Astrocyte (in vitro differentiated cells and primary cell): ENCODE measurements around the gene DPF3.

Experiments
- CTCF ChIP-seq: IDR thresholded peaks from 2 replicates; pipeline ENCODE4 v1.5.1; 2011; ENCODE audit warnings: low read depth, mild to moderate bottlenecking, inconsistent platforms, low read length, moderate library complexity; ENCODE audit not compliant: insufficient read depth
- EZH2 ChIP-seq: IDR thresholded peaks from 2 replicates; pipeline ENCODE4 v1.6.1; 2012; ENCODE audit warnings: mild to moderate bottlenecking, low read length, inconsistent platforms; ENCODE audit not compliant: insufficient read depth

DNA sequence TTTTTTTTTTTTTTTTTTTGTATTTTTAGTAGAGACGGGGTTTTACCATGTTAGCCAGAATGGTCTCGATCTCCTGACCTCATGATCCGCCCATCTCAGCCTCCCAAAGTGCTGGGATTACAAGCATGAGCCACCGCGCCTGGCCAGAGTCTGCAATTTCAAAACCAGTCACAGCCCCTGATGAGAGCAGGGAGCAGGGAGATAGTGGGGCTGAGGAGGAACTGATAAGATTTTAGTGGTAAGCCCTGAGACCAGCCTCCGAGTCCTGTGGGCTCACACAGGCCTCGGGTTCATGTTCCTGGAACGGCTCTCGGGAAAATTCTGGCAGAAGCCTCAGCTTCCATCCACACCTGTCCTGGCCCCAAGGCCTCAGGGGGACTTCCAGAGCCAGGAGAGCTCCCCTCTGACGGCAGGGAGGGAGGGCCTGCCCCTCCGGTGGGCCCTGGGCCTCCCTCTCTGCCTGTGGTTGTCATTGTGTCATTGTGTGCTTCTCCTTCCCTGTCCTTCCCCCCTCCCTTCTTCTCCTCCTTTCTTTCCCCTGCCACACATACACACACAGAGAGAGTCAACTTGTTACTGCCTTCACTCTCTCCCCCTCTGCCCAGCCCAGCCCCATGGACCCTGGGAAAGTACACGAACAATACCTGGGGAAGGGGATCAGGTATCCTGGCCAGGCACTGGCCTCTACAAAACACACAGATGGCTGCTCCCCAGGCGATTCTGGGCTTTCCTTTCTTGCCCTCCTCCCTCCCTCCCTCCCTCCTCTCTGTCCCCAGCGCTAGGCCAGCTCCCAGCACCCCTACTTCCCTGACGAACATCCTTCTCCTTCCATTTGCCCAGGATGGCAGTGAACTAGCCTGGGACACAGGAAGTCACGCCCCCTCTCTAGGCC, 294.1 kb downstream of the DPF3 start:
- no peak for TF ChIP-seq CTCF
- no peak for TF ChIP-seq EZH2
